Right atrium auricular region (tissue), 2 donors: ENCODE data around the gene PFDN2. TPM values are rescaled to one million over a fixed set of nuclear protein-coding genes. Genes with fewer than 3 reads are reported as not detected.

Source experiments
- DNase-seq: peaks from one replicate; pipeline ENCODE4 v3.0.0-alpha.2; 2019; ENCODE audit warnings: low spot score
- H3K27ac ChIP-seq, 2 donors: fragments of 200-600 bp; sonication (generic); 1 replicate in 1 of 2; 2 replicates in 1 of 2; pipeline ENCODE4 v1.5.1; 2016 to 2019
- H3K27me3 ChIP-seq, 2 donors: fragments of 200-600 bp; sonication (generic); one replicate each; pipeline versions ENCODE4 v1.5.1 to v1.6.0; 2017 to 2019
- H3K36me3 ChIP-seq: fragments of 200-600 bp; sonication (generic); one replicate; pipeline ENCODE4 v1.5.1; 2016
- H3K4me1 ChIP-seq, 2 donors: fragments of 200-600 bp; sonication (generic); one replicate each; pipeline versions ENCODE4 v1.5.1 to v1.6.0; 2017 to 2019
- H3K4me3 ChIP-seq, 2 donors: fragments of 200-600 bp; sonication (generic); 1 replicate in 1 of 2; 2 replicates in 1 of 2; pipeline ENCODE4 v1.5.1; 2017 to 2019; ENCODE audit warnings: mild to moderate bottlenecking in 1 of 2, moderate library complexity in 1 of 2
- H3K9me3 ChIP-seq, 2 donors: fragments of 200-600 bp; sonication (generic); one replicate each; pipeline ENCODE4 v1.5.1; 2019
- CTCF ChIP-seq, 2 donors: fragments of 200-600 bp; sonication (generic); IDR thresholded peaks; one replicate each; pipeline ENCODE4 v1.5.1; 2019; ENCODE audit warnings: antibody characterized with exemption in 2 of 2
- total RNA-seq, 2 donors: library from RNA; depleted of rRNA; stranded (reverse); fragments of >200 nt; gene quantifications; one replicate each; pipeline ENCODE4 v1.1.0, GENCODE V29; 2016

The PFDN2 gene
- 10 to 100 TPM; 39.9 to 42.2 TPM for total RNA-seq

- H3K4me3 ChIP-seq, result peak within 1 kb of the TSS; percentile 96 to 98
- H3K9me3 ChIP-seq, result no peaks in the 10 kb centered on the region
- peak; percentile 89 for DNase-seq
- H3K4me1 ChIP-seq, result peaks cover 0 to 46% of the 10 kb centered on the region in 2 donors
- TF ChIP-seq CTCF (IDR thresholded peaks at IDR 0.05), result no peak
- peaks cover 31% of the 10 kb centered on the region for H3K36me3 ChIP-seq
- H3K27ac ChIP-seq, result peak within 1 kb of the TSS; percentile 90 to 94
- no peaks in the 10 kb centered on the region for H3K27me3 ChIP-seq
These were observed at the start of gene PFDN2, which contains the start of gene NIT1 for GRCh38 chr1:161117759-161118581. Gene PFDN2 (minus strand): TSS chr1:161118037. CDS start chr1:161118026, 11 bp downstream. Gene NIT1 (plus strand): TSS chr1:161118105. CDS start chr1:161118177, 72 bp downstream.

GRCh38 chr1:161166669-161167548 lies 49.1 kb upstream of the PFDN2 start:
- H3K27me3 ChIP-seq, result no peaks in the 10 kb centered on the region
- H3K27ac ChIP-seq, result peak overlapping the region; percentile 84 to 89
- H3K4me3 ChIP-seq, result peak overlapping the region; percentile 75 to 90
- no peak for DNase-seq
- peaks cover 0 to 19% of the 10 kb centered on the region in 2 donors for H3K4me1 ChIP-seq
- peaks cover 39% of the 10 kb centered on the region for H3K36me3 ChIP-seq
- TF ChIP-seq CTCF (IDR thresholded peaks at IDR 0.05), result no peak
- H3K9me3 ChIP-seq, result no peaks in the 10 kb centered on the region

GRCh38 chr1:161165742-161166668 lies 48.2 kb upstream of the PFDN2 start, which contains the start of gene PPOX:
Gene PPOX (plus strand): TSS chr1:161166426. CDS start chr1:161166848, 422 bp downstream.
- Histone ChIP-seq H3K27ac (peak within 1 kb of the TSS; percentile 84 to 89), H3K4me1 (peaks cover 0 to 28% of the 10 kb centered on the region in 2 donors), H3K36me3 (peaks cover 30% of the 10 kb centered on the region), H3K9me3 (no peaks in the 10 kb centered on the region), H3K27me3 (no peaks in the 10 kb centered on the region), H3K4me3 (peak within 1 kb of the TSS; percentile 75 to 90)
- peak; percentile 99 for DNase-seq
- peak; percentile 37 to 61 for TF ChIP-seq CTCF (IDR thresholded peaks at IDR 0.05)

DNA sequence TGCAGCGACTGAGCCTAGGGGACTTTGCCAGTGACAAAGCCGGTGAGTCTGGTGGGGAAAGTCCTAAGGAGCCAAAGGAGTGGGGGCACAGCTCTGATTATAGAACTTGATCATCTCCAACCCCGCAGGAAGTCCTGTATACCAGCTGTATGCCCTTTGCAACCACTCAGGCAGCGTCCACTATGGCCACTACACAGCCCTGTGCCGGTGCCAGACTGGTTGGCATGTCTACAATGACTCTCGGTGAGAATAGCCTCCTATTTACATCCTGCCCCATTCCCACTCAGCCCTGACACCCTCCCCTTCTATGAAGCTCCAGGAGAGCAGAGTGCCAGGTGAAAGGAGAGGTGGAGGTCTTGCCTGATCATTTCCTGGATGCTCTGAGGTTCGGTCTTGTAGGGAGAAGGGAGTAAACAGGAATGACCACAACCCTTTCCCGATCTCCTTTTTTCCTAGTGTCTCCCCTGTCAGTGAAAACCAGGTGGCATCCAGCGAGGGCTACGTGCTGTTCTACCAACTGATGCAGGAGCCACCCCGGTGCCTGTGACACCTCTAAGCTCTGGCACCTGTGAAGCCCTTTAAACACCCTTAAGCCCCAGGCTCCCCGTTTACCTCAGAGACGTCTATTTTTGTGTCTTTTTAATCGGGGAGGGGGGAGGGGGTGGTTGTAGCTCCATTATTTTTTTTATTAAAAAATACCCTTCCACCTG lies 47.2 kb upstream of the PFDN2 start:
- no peak for TF ChIP-seq CTCF (IDR thresholded peaks at IDR 0.05)
- Histone ChIP-seq H3K36me3 (peaks cover 21% of the 10 kb centered on the region), H3K9me3 (no peaks in the 10 kb centered on the region), H3K27me3 (no peaks in the 10 kb centered on the region), H3K4me3 (peak overlapping the region; percentile 75 to 90), H3K4me1 (peaks cover 0 to 38% of the 10 kb centered on the region in 2 donors), H3K27ac (peak overlapping the region; percentile 84 to 89)
- DNase-seq, result no peak
